Keratinocyte (primary cell): ENCODE measurements around the gene FCER2. TPM values are rescaled to one million over a fixed set of nuclear protein-coding genes. Genes with fewer than 3 reads are reported as not detected.

Source experiments
- DNase-seq: peaks from one replicate; pipeline ENCODE4 v3.0.0-alpha.2; 2011; ENCODE audit warnings: low read depth, missing footprints, low spot score
- FAIRE-seq: peaks from 2 replicates; lab custom pipeline; 2011; peaks lifted over from hg19 to GRCh38; lab: Jason Lieb, UNC
- H2AFZ ChIP-seq: 2 replicates; pipeline ENCODE4 v1.6.0; 2012; ENCODE audit warnings: low read length, control low read depth, inconsistent platforms; ENCODE audit not compliant: control insufficient read depth
- H3K27ac ChIP-seq: 2 replicates; pipeline ENCODE4 v1.5.1; 2011; ENCODE audit warnings: low read length; ENCODE audit not compliant: control insufficient read depth, insufficient read depth
- H3K27me3 ChIP-seq: 3 replicates; pipeline ENCODE4 v1.6.0; 2011; ENCODE audit warnings: low read length; ENCODE audit not compliant: control insufficient read depth, insufficient read depth; ENCODE audit errors: extremely low read depth
- H3K36me3 ChIP-seq, 2 experiments: 2 replicates in 1 of 2; 3 replicates in 1 of 2; pipeline ENCODE4 v1.5.1; 2011; ENCODE audit warnings: low read length in 2 of 2, mild to moderate bottlenecking in 1 of 2; ENCODE audit not compliant: control insufficient read depth in 2 of 2, insufficient read depth in 2 of 2; ENCODE audit errors: extremely low read depth in 1 of 2
- H3K4me1 ChIP-seq: 3 replicates; pipeline ENCODE4 v1.5.1; 2011; ENCODE audit warnings: low read length; ENCODE audit not compliant: control insufficient read depth, insufficient read depth; ENCODE audit errors: extremely low read depth
- H3K4me2 ChIP-seq: 3 replicates; pipeline ENCODE4 v1.6.0; 2011; ENCODE audit warnings: low read depth, low read length; ENCODE audit not compliant: control insufficient read depth, insufficient read depth; ENCODE audit errors: extremely low read depth
- H3K4me3 ChIP-seq, 3 experiments: fragments of 200-600 bp in 1 of 3; sonication (generic) in 1 of 3; 2 replicates in 2 of 3; 3 replicates in 1 of 3; pipeline ENCODE4 v1.5.1; 2011 to 2016; ENCODE audit warnings: low read length in 3 of 3, mild to moderate bottlenecking in 3 of 3, control low read depth in 2 of 3, inconsistent platforms in 1 of 3, low read depth in 1 of 3, mixed read lengths in 1 of 3, mixed run types in 1 of 3, moderate library complexity in 1 of 3; ENCODE audit not compliant: control insufficient read depth in 2 of 3, insufficient read depth in 2 of 3; ENCODE audit errors: extremely low read depth in 1 of 3
- H3K79me2 ChIP-seq: 2 replicates; pipeline ENCODE4 v1.6.0; 2012; ENCODE audit warnings: low read length; ENCODE audit not compliant: control insufficient read depth, insufficient read depth
- H3K9ac ChIP-seq: 3 replicates; pipeline ENCODE4 v1.6.0; 2011; ENCODE audit warnings: low read length; ENCODE audit not compliant: control insufficient read depth, insufficient read depth; ENCODE audit errors: extremely low read depth
- H3K9me1 ChIP-seq: 3 replicates; pipeline ENCODE4 v1.6.0; 2011; ENCODE audit warnings: low read length; ENCODE audit not compliant: control insufficient read depth, insufficient read depth; ENCODE audit errors: extremely low read depth
- H3K9me3 ChIP-seq: 2 replicates; pipeline ENCODE4 v1.5.1; 2012; ENCODE audit warnings: low read depth, low read length; ENCODE audit not compliant: control insufficient read depth
- H4K20me1 ChIP-seq: 3 replicates; pipeline ENCODE4 v1.6.0; 2011; ENCODE audit warnings: low read length; ENCODE audit not compliant: control insufficient read depth, insufficient read depth; ENCODE audit errors: extremely low read depth
- EZH2 ChIP-seq: IDR thresholded peaks from one replicate; pipeline ENCODE4 v1.6.1; 2012; ENCODE audit warnings: inconsistent platforms, mild to moderate bottlenecking, low read length, moderate library complexity
- dilution Hi-C: fragments of 300-500 bp; cut with MboI; formaldehyde crosslinking; loops from one replicate; pipeline ENCODE4 v1.7.0; 2020; ENCODE audit warnings: low sequenced_read_pairs; ENCODE audit not compliant: extremely low pct_ligation_motif_present
- polyA plus RNA-seq, 5 experiments: library from polyadenylated mRNA; depleted of rRNA in 3 of 5; stranded (reverse) in 3 of 5; stranded (forward) in 1 of 5; unstranded in 1 of 5; fragments of >200 nt; gene quantifications; 1 replicate in 1 of 5; 2 replicates in 3 of 5; 3 replicates in 1 of 5; pipeline versions ENCODE4 v1.2.1 to v1.2.3, GENCODE V29; 2011 to 2012; ENCODE audit warnings: missing spikeins in 2 of 5, low read depth in 1 of 5, low replicate concordance in 1 of 5
- TF ChIP-seq, protein P1 (sequence below), 3 experiments: IDR thresholded peaks in 1 of 3; conservative IDR thresholded peaks in 1 of 3; optimal IDR thresholded peaks in 1 of 3; 2 replicates in 2 of 3; 3 replicates in 1 of 3; pipeline versions ENCODE3 to v1.5.1; 2011; ENCODE audit warnings: low read length in 3 of 3, mild to moderate bottlenecking in 3 of 3, moderate library complexity in 2 of 3, control low read depth in 1 of 3, inconsistent platforms in 1 of 3; ENCODE audit not compliant: insufficient read depth in 2 of 3; ENCODE audit errors: extremely low read depth in 1 of 3

Gene FCER2
- polyA plus RNA-seq, 1 donor (not counting 4 experiments of a cell fraction or from before 2014, with no cell fraction given): not detected

DNA sequence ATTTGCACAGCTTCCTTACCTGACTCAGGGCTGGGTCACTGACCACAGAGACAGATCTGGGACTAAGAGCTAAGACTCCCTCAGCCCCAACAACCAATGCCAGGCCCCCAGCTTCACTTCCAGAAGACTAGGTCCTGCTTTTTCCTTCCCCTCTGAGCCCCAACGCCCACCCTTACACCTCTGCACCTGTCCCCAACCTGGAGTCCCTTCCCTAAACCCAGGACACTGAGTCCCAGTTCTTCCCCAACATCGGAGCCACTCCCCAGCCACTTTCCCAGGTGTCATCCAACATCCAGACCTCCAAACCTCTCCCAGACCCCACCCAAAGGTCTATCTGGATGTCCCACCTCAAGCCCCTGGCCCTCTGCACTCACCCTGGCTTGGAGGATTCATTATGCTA, 2.9 kb downstream of the FCER2 start:
- no peaks in the 10 kb centered on the region for H3K9me3 ChIP-seq

DNA sequence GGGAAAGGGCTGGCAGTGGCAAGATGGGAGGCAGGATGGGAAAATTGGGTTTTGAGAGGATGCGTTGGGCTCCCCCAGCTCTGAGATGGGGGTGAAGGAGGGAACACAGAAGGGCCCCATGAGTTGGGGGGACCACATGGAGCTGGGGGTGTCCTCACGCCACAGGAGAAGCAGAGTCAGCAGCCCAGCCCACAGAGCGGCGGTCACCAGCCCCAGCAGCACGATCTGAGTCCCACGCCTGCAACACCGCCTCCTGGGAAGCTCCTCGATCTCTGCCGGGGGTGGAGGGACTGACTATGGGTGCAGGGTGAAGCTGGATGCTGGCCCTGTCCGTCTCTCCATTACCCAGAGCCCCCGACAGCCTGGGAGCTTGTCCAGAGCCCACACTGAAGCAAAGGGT, 3.3 kb downstream of the FCER2 start:
- TF ChIP-seq, protein P1, sequence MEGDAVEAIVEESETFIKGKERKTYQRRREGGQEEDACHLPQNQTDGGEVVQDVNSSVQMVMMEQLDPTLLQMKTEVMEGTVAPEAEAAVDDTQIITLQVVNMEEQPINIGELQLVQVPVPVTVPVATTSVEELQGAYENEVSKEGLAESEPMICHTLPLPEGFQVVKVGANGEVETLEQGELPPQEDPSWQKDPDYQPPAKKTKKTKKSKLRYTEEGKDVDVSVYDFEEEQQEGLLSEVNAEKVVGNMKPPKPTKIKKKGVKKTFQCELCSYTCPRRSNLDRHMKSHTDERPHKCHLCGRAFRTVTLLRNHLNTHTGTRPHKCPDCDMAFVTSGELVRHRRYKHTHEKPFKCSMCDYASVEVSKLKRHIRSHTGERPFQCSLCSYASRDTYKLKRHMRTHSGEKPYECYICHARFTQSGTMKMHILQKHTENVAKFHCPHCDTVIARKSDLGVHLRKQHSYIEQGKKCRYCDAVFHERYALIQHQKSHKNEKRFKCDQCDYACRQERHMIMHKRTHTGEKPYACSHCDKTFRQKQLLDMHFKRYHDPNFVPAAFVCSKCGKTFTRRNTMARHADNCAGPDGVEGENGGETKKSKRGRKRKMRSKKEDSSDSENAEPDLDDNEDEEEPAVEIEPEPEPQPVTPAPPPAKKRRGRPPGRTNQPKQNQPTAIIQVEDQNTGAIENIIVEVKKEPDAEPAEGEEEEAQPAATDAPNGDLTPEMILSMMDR (optimal IDR thresholded peaks at IDR 0.05 in 1 of 3, IDR thresholded peaks at IDR 0.05 in 1 of 3, conservative IDR thresholded peaks at IDR 0.05 in 1 of 3; ENCODE audit: extremely low read depth in 1 of 3, insufficient read depth in 2 of 3, low read length in 3 of 3): no peak
- TF ChIP-seq EZH2: no peak
- no peak overlapping the region for H3K27ac ChIP-seq
- H3K36me3 ChIP-seq: no peaks in the 10 kb centered on the region
- DNase-seq (no peak), FAIRE-seq (no peak)
- H3K79me2 ChIP-seq: no peaks in the 10 kb centered on the region
- H3K4me3 ChIP-seq: no peak overlapping the region
- H4K20me1 ChIP-seq: no peaks in the 10 kb centered on the region
- H3K4me2 ChIP-seq: no peak overlapping the region
- H2AFZ ChIP-seq: no peak overlapping the region
- H3K9me3 ChIP-seq: no peaks in the 10 kb centered on the region
- H3K9ac ChIP-seq: no peak overlapping the region
- dilution Hi-C loops: no loop called here
- H3K9me1 ChIP-seq: no peaks in the 10 kb centered on the region
- no peaks in the 10 kb centered on the region for H3K4me1 ChIP-seq
- peaks cover 21% of the 10 kb centered on the region for H3K27me3 ChIP-seq

More for the DNA sequence above, 2.9 kb downstream of the FCER2 start:
- DNase-seq (no peak), FAIRE-seq (no peak)
- Histone ChIP-seq H3K4me2 (no peak overlapping the region), H3K4me3 (no peak overlapping the region), H4K20me1 (no peaks in the 10 kb centered on the region), H3K27me3 (peaks cover 21% of the 10 kb centered on the region), H3K27ac (no peak overlapping the region), H3K4me1 (no peaks in the 10 kb centered on the region), H2AFZ (no peak overlapping the region), H3K9ac (no peak overlapping the region), H3K9me1 (no peaks in the 10 kb centered on the region), H3K36me3 (no peaks in the 10 kb centered on the region), H3K79me2 (no peaks in the 10 kb centered on the region)
- TF ChIP-seq EZH2: peak; percentile 51
- TF ChIP-seq, protein P1 (optimal IDR thresholded peaks at IDR 0.05 in 1 of 3, IDR thresholded peaks at IDR 0.05 in 1 of 3, conservative IDR thresholded peaks at IDR 0.05 in 1 of 3; ENCODE audit: extremely low read depth in 1 of 3, insufficient read depth in 2 of 3, low read length in 3 of 3): no peak
- dilution Hi-C loops: no loop called here
